Stimulated activated CD4-positive, alpha-beta T cell treated with anti-CD3 and anti-CD28 coated beads, Interleukin-2, amount 100 ng/mL, for 4 hours (primary cell): ENCODE measurements around the gene RALA.

Source experiments
- DNase-seq: peaks from one replicate; pipeline ENCODE4 v3.0.0-alpha.2; 2020; ENCODE audit warnings: low read depth

Gene RALA, protein sequence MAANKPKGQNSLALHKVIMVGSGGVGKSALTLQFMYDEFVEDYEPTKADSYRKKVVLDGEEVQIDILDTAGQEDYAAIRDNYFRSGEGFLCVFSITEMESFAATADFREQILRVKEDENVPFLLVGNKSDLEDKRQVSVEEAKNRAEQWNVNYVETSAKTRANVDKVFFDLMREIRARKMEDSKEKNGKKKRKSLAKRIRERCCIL

DNA sequence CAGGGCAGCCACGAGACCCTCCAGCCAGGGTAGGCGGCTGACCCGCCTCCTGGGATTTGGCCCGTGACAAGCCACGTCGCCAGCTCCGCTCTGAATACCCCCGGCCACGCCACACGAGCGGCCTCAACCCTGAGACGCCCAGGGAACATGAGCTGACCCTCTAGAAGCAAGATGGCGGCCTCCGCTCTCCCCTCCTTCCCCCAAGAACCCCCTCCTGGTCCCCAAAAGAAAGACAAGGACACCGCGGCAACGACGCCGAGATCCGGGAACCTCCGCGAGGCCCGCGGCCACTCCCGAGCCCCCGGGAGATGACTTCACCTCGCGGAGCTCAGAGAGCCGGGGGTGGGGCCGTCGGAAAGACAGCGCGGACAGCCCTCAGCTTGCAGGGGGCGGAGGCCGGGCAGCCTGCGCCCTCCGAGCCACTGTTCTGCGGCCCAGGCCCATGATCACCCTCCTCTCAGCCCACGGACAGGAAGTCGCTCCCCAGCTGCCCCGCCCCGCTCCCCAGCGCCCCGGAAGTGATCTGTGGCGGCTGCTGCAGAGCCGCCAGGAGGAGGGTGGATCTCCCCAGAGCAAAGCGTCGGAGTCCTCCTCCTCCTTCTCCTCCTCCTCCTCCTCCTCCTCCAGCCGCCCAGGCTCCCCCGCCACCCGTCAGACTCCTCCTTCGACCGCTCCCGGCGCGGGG lies at the start of gene RALA:
Gene RALA, plus strand, starts transcription at position 526 of the 685 bp plus-strand sequence. CDS start 63,096 bp downstream, outside the sequence.
- peak; percentile 87 for DNase-seq

DNA sequence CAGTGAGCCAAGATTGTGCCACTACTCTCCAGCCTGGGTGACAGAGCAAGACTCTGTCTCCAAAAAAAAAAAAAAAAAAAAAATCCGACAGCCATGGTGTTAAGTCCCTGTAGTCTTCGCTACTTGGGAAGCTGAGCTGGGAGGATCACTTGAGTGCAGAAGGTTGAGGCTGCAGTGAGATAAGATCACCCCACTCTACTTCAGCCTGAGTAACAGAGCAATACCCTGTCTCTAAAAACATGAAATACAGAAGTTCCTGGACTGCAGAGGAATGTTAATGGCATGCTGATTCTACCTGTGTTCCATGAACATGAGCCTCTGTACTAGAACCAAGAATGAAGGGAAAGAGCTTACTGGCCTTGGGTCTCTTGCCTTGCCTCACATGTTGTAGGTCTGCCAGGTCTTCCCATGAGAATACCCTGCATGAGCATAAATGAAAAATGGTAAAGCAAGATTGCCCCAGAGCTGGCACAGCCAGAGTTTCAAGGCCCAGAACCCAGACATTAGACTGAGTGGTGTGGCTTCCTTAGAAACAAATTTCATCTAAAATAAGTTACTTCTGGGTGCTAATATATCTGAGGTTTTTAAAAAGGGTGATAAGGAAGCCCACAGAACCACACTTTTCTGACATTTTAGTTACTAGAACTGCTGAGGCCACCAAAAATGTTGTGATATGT lies 48.6 kb upstream of the RALA start:
- DNase-seq, result no peak

DNA sequence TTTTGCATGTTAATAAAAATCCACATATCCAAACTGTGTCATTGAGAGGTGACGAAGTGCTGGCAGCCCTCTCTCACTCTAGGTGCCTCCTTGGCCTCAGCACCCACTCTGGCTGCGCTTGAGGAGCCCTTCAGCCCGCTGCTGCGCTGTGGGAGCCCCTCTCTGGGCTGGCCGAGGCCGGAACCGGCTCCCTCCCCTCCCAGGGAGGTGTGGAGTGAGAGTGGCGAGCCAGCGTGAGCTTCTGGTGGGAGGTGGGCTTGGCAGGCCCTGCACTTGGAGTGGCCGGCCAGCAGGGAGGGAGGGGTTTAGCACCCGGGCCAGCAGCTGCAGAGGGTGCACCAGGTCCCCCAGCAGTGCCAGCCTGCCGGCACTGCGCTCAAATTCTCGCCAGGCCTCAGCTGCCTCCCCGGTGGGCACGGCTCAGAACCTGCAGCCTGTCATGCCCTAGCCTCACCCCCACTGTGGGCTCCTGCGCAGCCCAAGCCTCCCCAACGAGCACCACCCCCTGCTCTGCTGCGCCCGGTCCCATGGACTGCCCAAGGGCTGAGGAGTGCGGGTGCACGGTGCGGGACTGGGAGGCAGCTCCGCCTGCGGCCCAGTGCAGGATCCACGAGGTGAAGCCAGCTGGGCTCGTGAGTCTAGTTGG lies 46.0 kb upstream of the RALA start:
- DNase-seq, result no peak

DNA sequence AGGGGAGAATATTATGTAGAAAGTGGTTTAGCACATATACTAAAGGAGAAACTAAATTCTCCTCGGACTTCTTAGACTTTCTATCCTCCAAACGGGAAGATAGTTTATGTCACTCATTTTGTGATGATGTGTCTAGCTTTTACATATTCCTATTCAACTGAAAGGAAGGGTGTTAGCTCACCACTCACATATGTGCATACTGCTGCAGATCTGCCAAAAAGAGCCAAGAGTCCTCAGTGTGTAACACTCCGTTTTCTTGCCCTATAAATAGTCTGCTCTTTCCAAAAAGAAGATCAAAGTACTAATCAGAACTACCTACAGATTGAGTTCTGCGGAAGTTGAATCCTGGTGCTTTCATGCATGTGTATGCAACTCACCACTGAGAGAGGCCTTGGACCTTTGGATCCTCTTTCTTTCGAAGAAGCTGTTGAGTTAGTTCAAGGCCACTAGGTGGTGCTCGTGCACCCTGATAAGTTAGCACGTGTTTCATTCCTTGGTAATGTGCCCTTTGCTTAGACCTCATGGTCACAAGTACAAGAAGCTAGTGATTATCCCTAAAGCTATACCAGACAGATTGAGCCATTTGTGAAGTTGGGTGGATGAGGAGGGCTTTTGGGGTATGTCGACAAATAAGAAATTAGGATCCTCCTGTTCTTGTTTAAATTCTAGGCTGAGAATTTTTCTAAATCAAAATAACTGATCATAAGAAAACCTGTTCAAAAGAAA lies 43.1 kb upstream of the RALA start:
- DNase-seq, result peak; percentile 68

DNA sequence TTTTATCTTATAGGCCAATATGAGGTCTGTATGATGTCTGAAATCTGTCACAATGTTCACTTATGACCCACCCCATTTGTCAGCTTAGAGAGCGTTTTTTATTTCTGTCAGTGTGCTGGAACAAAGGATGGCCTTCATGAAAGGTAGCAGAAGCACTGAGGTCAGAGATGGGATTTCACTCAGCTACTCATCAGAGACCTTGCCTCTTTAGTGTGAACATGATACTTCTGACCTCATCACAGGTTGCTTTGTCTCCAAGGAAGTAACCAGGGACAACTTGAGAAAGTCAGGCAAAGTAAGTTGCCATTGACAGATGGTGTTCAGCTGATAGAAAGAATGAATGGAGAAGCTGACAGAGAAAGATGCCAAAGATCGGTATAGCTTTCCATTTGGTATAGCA lies 40.8 kb upstream of the RALA start:
- DNase-seq, result no peak

DNA sequence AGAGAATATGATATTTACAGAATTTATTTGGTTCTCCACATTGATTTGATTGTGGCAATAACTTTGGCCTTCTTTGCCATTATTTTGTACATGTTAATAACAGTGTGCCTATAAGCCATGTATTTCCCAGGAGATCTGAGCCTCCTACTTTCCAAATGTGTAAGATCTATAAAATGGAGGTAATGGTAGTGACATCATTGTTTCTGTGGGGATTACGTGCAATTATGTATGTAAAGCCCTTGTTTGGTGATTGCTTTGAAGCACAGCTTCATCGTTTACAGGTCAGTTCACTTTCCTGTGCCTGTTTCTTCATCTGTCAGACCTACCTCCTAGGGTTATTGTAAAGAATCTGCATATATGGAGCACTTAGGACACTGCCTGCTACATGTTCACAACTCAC lies 39.8 kb upstream of the RALA start:
- DNase-seq, result no peak

DNA sequence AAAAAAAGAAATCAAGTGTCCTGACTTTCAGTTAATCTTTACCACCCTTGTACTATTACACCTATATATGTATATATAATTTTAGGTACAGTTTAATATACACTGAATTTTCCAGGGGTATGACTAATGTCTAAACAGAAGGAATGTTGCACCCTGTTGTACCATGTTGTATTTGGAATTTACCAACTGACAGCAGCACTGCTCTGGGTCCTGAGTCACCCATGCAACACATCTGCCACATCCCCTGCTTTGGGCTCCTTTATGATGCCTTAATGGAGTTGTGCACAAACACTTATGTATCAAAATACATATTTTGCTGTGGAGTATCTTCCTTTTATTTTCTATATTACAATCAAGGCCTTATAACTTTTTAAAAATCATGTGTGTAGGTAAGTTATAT lies 36.0 kb upstream of the RALA start:
- DNase-seq, result no peak

DNA sequence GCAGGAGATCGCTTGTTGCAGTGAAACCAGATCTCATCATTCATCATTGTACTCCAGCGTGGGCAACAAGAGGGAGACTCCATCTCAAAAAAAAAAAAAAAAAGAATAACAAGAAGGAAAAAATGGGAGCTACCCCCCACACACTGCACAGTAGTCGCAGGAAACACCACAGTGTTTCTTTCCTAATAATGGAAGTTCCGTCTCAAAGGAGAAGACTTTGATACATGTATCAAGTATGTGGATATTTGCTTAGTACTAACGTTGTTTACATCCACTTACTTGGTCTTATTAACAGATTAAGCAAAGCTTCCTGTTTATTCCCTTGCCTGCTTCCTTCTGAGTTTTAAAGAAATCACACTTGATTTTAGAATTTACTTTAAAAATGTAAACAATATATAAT lies 35.0 kb upstream of the RALA start:
- DNase-seq, result no peak

DNA sequence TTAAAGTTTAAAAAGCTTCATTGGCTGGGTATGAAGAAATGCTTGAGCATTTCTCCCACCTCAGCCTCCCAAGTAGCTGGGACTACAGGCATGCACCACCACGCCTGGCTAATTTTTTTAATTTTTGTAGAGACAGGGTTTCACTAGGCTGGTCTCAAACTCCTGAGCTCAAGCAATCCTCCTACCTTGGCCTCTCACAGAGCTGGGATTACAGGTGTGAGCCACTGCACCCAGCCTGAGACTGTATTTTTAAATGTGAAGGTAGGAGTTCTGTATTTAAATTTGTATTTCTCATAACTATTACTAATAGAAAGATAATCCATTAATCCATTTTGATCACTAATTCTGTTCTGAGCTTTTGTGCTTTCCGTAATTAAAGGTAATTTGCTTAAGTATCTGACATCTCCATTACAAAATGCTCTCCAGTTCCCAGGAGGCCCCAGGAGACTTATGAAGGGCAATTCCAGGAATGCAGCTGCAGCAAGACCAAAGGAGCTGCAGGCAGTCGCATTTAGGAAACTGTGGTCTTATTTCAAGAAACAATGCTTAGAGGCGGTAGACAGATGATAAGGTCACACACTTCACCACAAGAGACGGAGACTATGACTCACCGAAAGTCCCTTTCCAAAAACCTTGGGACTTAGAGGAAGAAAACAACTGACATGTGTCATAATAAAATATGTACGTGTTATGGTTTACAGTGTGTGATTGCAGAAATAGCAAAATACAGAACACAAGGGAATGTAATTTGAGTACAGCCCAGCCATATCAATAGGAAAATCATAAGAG lies 33.9 kb upstream of the RALA start:
- DNase-seq, result peak; percentile 74

DNA sequence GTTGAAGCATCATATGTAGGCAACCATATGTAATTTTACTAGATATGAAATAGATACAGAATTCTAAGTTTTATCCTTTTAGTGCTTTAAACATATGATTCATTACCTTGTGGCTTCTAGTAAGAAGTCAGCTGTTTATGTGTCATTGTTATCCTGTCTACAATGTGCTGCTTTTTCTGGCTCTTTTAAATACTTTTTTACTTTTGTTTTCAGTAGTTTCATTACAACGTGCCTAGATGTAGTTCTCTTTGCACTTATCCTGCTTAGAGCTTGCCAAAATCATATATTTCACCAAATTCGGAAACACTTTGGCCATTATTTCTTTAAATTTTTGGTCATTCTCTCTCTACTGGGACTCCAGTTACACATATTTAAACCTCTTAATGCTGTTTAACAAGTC lies 30.8 kb upstream of the RALA start:
- DNase-seq, result no peak

DNA sequence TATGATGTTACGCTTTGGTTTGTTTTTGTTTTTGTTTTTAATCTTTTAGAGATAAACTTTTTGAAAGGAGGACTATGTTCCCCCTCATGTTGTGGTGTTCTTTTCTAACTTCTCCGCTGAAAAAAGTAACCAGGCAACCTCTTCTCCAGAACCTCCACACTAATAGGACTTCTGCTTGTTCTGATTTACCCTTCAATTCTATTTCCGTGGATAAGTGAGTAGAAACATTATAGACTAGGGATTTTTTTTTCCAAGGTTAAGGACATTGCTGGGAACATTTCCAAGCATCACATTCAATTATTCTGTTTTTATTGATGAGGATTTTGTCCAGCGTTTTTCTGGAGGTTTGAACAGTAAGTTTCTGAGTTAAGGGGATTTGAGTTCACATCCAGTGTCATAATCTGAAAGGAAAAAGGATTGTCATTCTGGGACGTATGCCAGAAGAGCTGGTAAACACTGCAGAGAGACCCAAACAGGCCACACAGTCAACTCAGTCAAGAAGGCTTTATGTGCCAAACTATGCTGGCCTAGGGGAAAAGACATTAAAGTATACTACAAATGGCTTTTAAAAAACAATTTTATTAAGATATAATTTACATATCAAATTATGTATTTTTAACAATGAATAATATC lies 28.3 kb upstream of the RALA start:
- no peak for DNase-seq

DNA sequence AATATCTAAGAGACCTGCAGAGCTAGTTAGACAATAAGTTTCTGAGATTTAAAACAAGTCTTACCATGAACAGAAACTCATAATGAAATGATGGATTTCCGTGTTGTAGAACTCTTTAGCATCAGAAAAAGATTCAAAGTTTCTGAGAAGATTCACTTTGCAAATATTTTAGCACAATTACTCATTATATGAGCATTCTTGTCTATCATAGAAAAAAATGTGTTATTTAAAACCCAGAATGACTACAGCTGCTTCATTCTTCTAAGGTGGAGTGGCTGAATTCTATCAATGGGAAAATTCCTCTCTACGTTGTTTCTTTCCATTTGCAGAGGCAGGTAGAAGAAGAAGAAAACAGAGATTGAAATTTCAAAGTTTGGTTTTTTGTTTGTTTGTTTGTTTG lies 21.0 kb upstream of the RALA start:
- DNase-seq, result no peak

DNA sequence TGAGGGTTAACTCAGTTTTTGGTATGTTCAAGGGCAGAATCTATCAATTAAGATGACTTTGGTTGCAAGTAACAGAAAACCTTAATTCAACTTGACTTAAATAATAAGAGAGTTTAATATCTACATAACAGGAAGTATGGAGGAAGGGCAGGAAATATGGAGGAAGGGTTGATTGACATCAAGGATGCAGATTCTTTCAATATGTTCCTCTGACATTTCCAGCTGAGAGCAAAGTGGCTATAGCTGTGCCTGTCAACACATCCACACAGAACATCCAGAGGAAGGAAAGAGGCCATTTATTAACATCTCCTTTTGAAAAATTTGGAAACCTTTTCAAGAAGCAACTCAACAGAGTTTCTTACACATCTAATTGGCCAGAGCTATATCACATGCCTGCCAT lies 19.4 kb upstream of the RALA start:
- no peak for DNase-seq

DNA sequence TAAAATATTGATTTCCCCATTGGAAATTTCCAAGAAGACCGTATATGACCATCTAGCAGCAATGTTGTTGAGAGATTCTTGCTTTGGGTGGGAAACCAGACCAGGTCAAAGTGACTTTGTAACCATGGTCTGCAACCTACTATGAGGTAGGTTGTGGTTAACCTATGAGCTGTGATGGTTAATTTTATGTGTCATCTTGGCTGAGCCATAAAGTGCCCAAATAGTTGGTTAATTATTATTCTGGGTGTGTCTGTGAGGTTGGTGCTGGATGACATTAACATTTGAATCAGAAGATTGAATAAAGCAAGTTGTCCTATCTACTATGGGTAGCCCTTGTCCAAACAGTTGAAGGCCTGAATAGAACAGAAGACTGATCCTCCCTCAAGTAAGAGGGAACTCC lies 18.3 kb upstream of the RALA start:
- no peak for DNase-seq

DNA sequence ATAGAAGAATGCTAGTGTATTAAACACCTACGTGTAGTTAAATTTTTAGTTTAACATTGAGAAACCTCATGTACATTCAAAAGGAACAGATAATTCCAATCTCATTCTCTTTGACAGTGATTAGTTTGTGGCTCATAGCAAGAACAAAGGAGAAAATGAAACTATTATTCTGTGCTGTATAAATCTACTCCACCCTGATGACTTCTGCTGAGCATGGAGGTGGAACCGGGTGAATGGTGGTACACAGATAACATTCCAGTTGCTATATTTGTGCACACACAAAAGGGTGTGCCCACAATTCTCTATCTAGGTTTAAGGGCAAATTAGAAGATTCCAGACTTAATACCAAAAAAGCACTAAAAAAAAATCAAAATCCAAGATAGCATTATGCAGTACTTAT lies 17.0 kb upstream of the RALA start:
- no peak for DNase-seq

DNA sequence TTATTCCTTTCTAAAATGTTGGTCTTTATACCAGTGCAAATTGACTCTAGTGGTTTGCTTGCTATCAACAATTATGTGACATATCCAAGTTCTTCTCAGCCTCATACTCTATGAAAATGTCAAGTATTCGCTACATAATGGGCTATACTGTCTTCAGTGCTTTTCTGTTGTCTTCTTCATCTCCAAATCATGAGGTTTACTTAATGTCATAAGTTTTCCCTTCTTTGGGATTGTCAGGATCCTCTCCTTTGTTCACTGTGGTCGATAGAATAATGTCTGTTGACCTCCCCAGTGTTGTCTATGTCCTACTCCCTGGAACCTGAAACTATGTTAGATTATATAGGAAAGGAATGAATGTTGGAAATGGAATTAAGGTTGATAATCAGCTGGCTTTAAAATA lies 16.4 kb upstream of the RALA start:
- no peak for DNase-seq

DNA sequence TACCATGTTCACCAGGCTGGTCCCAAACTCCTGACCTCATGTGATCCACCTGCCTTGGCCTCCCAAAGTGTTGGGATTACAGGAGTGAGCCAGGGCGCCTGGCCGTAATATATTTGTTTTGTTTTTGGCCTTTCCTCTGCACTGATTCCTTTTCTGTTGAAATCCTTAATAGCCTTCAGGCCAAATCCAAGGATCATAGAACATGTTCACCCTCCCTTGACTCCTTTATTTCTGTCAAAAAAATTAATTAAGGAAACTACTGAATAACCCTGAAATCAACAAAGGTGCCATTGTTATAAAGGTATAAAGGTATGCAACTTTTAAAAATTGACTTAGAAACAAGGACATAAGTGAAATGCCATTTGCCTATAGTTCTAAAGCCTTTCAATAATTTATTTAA lies 15.5 kb upstream of the RALA start:
- DNase-seq, result no peak

DNA sequence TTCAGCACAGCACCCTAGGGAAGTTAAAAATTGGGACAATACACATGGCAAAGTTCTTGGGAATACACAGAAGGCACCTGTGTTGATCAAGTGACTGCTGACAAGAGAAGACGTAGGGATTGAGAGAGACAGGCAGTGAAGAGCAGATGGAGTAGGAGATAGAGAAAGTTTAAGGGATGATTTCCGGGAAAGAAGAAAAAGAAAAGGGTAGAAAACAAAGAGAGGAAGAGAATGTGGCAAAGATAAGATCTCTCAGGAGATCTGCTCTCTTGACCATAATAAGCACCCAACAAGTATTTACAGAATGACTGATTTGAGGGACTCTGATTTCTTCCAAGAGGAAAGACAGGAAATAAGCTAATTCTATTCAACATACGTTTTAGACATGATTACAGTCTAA lies 15.1 kb upstream of the RALA start:
- no peak for DNase-seq

DNA sequence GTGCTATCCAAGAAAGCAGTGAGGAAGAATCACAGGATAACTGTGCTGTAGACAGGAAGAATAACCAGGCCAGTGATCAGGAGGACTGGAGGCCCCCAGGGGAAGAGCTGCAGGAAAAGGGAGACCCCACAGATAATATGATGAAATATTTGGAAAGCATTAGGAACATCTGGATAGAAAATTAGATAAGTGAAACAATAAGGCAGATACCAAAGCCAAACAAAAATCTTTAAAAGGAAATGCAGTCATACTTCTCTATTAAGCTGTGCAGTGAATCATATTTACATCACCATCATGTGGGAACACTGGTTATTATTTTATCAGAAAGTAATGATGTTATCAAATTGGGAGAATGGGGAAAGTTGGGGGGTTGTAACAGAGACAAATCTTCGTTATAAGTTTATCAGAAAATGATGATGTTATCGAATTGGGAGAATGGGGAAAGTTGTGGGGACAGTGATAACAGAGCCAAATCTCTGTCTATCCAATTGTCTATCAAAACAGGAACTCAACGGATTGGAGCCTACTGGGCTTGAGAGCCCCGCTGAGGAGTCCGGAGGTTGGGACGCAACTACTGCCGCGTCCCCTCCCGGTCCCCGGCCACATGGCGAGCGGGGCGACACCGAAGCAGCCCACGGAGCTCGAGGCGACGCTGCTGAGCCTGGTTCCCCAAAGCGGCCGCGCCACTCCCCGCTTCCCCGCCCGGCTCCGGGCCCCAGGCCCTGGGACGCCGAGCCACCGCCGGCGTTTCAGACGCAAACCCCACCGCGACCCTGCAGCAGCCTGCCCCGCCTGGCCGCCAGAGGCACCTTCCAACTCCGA lies 14.0 kb upstream of the RALA start:
- no peak for DNase-seq

DNA sequence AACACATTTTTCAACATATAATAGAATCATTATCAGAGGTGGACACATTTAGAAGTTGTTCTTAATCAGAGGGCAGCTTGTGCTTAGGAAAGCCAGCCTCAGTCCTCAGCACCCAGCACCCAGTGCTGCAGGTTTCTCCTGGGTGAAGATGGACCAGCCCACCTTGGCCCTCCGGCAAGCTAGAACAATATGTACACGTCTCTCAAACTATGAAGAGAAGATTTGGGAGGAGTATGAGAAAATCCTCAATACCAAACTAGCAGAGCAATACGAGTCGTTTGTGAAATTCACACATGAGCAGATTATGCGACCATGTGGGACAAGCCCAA lies 13.5 kb upstream of the RALA start:
- no peak for DNase-seq
